ENCODE data around the gene LMBR1.

Gene LMBR1

GRCh38 chr7:156791241-156791640 lies 101.7 kb downstream of the LMBR1 start:
- DNase-seq, result no peak

- no peak for DNase-seq
These were observed 102.7 kb downstream of the LMBR1 start for GRCh38 chr7:156790264-156790663.

GRCh38 chr7:156785998-156786543 lies 106.9 kb downstream of the LMBR1 start:
- DNase-seq, result no peak

GRCh38 chr7:156783864-156784263 lies 109.1 kb downstream of the LMBR1 start:
- DNase-seq, result no peak

GRCh38 chr7:156781972-156782371 lies 111.0 kb downstream of the LMBR1 start:
- no peak for DNase-seq

- no peak for DNase-seq
These were observed 112.1 kb downstream of the LMBR1 start for GRCh38 chr7:156780724-156781455.

- no peak for DNase-seq
These were observed 114.3 kb downstream of the LMBR1 start for GRCh38 chr7:156778668-156779067.

- DNase-seq, result no peak
These were observed 114.8 kb downstream of the LMBR1 start for GRCh38 chr7:156778201-156778600.

GRCh38 chr7:156777364-156778069 lies 115.5 kb downstream of the LMBR1 start:
- no peak for DNase-seq

GRCh38 chr7:156776527-156776926 lies 116.5 kb downstream of the LMBR1 start:
- DNase-seq, result no peak

GRCh38 chr7:156773966-156774365 lies 119.0 kb downstream of the LMBR1 start:
- DNase-seq, result no peak

GRCh38 chr7:156772725-156773124 lies 120.3 kb downstream of the LMBR1 start:
- DNase-seq, result no peak

GRCh38 chr7:156768698-156769472 lies 124.1 kb downstream of the LMBR1 start:
- DNase-seq, result no peak

- DNase-seq, result no peak
These were observed 126.3 kb downstream of the LMBR1 start for GRCh38 chr7:156766666-156767065.

GRCh38 chr7:156765901-156766656 lies 126.9 kb downstream of the LMBR1 start:
- no peak for DNase-seq

GRCh38 chr7:156764766-156765165 lies 128.2 kb downstream of the LMBR1 start:
- no peak for DNase-seq

- peak in 1 of 2 experiments; percentile 46 for DNase-seq
These were observed 128.8 kb downstream of the LMBR1 start for GRCh38 chr7:156764016-156764669.

GRCh38 chr7:156759579-156760202 lies 133.3 kb downstream of the LMBR1 start:
- DNase-seq, result no peak

- DNase-seq, result no peak
These were observed 133.8 kb downstream of the LMBR1 start for GRCh38 chr7:156759143-156759542.

GRCh38 chr7:156754201-156754600 lies 138.8 kb downstream of the LMBR1 start:
- DNase-seq, result no peak

GRCh38 chr7:156753630-156754029 lies 139.4 kb downstream of the LMBR1 start:
- DNase-seq, result no peak

- DNase-seq, result no peak
These were observed 139.8 kb downstream of the LMBR1 start for GRCh38 chr7:156753229-156753560.

Measured in NCI-H1930 (cell line).